Neural progenitor cell (in vitro differentiated cells): ENCODE measurements around the gene SLC4A2.

Source experiments
- EZH2phosphoT487 ChIP-seq: fragments of 200-600 bp; sonication (generic); IDR thresholded peaks from 2 replicates; pipeline ENCODE4 v1.6.1; 2017; ENCODE audit warnings: antibody characterized with exemption
- TF ChIP-seq, protein P1 (sequence below): fragments of 200-600 bp; sonication (generic); IDR thresholded peaks from 2 replicates; pipeline ENCODE4 v1.5.1; 2017; ENCODE audit warnings: antibody characterized with exemption, mild to moderate bottlenecking

DNA sequence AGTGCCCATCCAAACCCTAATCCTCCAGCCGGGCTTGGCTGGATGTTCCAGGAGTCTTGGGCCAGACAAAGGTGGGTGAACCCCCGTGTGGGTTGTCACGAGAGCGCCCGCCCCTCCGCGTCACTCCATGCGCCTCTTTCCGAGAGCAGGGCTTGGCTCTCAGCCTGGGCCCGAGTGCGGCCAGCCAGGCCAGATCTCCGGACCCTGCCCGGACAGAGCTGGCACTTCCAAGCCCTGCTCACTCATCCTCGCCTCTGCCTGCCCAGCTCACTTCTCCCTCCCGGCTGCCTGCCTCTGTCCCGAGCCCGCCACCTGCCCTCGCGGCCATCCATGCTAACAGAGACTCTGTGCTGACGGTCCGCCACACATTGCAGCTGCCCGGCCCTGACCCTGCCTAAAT is 61.5 kb downstream of the SLC4A2 start:
- TF ChIP-seq, protein P1, sequence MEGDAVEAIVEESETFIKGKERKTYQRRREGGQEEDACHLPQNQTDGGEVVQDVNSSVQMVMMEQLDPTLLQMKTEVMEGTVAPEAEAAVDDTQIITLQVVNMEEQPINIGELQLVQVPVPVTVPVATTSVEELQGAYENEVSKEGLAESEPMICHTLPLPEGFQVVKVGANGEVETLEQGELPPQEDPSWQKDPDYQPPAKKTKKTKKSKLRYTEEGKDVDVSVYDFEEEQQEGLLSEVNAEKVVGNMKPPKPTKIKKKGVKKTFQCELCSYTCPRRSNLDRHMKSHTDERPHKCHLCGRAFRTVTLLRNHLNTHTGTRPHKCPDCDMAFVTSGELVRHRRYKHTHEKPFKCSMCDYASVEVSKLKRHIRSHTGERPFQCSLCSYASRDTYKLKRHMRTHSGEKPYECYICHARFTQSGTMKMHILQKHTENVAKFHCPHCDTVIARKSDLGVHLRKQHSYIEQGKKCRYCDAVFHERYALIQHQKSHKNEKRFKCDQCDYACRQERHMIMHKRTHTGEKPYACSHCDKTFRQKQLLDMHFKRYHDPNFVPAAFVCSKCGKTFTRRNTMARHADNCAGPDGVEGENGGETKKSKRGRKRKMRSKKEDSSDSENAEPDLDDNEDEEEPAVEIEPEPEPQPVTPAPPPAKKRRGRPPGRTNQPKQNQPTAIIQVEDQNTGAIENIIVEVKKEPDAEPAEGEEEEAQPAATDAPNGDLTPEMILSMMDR = no peak
- TF ChIP-seq EZH2phosphoT487 = no peak
